Skin of body (tissue), 2 donors: ENCODE data around the gene NAA40. TPM values are rescaled to one million over a fixed set of nuclear protein-coding genes. Genes with fewer than 3 reads are reported as not detected.

ENCODE experiments used
- DNase-seq: peaks from one replicate; lab custom pipeline; 2025; lab: John Stamatoyannopoulos, UW
- total RNA-seq: library from RNA; depleted of rRNA; stranded (reverse); fragments of >200 nt; gene quantifications from one replicate; pipeline ENCODE4 v1.2.3, GENCODE V29; 2014

Gene NAA40
- total RNA-seq, 1 donor from 2014 or later, result 7.7 TPM

DNA sequence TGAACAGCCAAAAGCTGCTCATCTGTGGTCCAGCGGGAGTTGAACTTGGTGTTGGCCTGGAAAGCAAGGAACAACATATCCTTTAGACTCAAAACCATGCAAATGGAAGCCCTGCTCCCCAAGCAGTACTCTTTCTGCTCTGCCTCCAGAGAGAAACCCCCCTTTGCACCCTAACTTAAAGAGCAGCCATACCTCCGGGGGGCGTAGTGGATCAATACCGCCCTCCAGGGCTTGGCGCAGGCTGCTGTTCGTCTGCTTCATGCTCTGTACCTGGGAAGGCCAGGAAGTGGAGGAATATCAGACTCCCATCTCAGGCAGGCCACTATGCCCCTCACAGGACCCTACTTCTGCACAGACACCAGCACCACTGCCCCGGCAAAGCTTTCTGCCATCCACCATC is 26.1 kb upstream of the NAA40 start:
- no peak for DNase-seq

DNA sequence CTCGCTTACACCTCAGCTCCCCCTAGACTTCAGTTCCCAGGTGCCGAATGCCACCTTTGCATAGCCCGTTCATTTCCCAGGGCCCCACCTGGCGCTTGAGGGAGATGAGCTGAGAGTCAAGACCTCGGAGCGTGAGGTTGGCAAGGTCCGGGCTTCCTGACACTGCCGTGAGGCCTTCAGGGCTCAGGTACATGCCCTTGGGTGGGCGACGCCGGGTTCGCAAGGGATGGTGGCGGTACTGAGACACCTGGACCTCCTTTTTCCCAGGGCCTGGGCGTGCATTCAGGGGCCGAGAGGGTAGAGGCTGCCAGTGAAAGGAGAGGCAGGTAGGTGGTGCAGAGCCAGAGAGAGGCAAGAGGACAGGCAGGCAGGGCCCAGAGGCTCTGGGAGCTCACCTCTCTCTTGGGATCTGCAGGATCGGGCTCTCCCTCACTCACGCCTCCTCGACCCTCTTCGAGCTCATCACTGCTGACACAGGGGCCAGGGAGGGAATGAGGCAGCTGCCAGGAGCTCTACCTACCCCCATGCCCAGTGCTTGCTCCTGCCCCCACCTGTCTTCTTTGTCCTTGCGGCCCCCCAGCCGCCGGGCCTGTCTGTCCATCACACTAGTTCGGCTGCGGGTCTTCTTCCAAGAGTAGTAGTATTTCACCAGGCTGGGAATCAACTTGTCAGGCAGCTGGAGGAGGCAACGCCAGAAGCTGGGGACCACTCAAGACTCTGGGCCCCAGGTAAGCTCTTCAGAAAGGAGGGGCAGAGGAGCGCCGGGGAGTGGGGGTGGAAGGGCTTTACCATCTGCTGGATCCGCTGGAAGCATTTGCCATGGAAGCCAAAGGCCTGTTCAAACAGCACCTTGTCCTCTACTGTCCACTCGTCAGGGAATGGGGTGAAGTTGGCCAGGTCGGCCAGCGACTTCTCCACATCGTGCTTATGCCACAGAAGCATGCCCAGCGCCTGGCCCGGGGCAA is 24.7 kb upstream of the NAA40 start:
- DNase-seq, result no peak

DNA sequence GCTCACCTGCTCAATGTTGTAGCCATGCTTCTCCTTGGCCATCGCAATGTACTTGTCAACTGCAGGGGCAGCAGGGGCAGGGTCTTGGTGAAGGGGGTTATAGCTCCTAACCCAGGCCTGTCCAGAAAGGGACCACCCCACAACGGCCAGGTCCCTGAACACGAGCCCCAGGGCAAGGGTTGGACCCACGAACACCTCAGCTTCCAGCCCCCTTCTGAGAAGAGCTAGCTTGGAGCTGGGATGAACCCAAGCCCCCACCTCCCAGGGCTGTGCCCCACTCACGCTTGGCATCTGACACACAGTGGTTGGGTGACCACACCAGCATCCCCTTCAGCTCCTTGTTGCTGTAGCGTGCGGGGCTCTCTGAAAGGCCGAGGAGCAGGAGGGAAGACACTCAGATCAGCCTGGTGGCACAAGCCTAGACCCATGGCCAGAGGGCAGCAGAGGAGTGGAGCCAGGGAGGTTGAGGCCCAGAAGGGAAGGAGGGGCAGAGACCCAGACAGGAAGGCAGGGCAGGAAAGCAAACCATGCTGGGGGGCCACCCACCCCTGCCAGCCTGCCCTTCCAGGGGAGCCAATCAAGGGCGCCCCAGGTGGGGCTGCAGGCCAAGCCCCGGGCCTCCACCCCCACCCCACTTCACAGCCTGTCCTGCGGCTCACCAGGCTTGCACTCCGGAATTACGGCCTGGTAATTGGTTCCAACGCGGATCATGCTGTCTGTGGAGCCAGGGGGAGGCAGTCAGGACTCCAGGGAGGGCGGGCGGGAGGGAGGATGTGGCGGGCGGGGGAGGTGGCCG is 23.7 kb upstream of the NAA40 start:
- no peak for DNase-seq

DNA sequence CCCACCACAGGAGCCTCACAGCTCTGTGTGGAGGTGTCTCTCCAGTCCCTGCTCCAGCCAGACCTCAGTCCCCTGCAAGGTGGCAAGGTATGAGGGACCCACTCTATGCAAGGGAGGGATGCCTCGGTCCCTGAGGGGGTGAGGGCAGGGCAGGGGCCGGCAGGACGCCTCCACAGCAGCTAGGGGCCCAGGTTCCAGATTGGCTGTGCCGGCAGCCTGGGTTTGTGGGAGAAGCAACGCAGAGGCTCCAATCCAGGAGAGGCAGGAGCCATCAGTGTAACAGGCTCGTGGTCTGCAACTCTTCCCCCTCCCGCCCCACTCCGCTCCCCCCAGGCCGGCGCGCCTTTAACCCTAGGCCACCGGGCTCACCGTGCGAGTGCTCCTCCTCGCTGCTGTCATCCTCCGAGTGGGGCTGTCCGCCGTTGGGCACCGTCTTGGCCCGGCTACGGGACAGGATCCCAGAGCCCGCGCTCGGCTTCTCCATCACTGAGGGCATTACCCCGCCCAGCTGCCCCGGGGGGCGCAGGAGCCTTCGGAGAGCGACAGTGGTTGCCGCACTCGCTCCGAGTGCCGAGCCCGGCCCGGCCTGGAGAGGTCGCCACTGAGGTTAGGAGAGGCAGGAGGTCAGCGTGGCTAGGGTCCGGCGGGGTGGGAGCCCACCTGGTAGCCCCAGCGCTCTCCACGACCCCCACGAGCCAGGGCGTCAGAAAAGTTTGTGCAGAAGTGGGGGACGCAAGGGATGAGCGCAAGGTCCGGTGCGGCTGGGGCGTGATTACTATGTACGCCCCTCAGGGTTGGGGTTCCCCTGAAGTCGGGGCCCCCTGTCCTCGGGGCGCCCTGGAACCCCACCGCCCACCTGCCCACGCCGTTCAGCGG is 22.6 kb upstream of the NAA40 start:
- DNase-seq, result no peak

DNA sequence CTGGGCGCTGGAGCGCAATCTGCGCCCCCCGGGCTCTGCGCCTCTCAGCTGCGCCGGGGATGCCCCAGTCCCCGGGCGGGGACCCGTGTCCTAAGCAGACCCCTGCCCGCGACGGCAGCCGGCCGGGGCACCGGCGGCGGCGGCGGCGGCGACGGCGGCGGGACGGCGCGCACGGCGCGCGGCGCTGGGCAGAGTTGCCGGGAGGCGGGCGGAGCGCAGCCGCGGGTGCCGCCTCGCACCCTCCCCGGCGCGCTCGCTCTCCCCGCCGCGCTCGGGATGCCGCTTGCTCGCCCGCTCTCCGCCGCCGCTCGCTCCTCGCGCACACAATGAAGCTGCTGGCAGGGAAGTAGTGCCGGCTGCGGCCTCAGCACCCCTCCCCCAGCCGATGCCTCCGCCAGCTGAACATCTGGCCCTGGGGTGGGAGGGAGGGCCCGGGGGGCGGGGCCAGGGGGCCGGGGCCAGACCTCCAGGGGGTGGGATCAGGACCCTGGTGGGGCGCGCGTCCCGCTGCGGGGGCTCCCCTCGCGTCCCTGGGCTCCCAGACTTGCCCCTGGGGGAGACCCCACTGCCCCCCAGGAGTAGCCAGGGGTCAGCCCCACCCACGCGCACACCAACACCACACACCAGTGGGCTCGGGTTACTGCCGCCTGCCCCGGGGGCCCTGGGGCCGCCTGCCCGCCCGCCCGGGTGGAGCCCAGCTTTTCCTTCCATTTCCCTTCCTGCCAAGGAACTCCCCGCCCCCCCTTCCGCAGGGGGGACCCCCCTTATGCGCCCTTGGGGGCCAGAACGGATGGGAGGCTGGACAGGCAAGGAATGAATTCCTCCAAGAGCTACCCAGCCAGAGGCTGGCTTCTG is 21.7 kb upstream of the NAA40 start, which contains the start of gene RCOR2:
Gene RCOR2, minus strand, starts transcription at position 328 of the 855 bp plus-strand sequence. CDS start 708 bp downstream, outside the sequence.
- peak; percentile 76 for DNase-seq

DNA sequence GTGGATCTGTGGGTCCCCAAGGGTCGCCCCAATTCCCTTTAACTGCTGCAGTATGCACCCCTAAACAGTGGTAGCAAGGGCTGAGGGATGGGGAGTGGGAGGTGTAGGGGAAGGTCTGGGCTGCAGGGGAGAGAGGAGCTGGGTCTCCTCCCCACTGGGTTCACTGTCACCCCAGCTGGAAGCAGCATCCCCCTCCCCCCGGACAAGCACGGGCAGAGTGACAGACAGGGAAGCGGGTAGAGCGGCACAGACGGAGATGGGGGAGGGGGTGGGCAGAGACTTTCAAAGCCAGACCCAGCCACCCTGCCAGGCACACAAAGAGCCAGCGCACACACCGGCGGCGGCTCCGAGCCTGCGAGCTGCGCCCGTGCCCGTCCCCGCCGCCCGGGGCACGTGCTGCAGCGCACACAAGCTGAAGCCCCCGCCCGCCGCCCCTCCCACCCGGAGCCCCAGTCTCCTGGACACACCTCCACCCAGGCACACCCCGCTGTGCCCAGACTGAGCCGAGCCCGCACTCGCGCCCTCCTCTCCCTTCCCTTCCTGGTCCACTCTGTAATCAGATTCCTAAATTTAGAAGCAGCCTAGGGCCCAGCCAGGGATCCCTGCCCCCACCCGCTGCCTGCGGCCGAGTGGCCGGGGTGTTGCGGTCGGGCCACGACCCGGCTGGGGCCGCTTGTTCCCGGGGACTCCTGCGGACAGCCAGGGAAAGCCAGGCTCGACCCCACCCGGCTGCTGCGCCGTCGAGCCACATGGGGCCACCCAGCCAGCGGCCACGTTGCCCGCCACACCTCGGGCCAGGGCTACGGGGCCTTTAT is 20.9 kb upstream of the NAA40 start:
- DNase-seq, result peak; percentile 66

DNA sequence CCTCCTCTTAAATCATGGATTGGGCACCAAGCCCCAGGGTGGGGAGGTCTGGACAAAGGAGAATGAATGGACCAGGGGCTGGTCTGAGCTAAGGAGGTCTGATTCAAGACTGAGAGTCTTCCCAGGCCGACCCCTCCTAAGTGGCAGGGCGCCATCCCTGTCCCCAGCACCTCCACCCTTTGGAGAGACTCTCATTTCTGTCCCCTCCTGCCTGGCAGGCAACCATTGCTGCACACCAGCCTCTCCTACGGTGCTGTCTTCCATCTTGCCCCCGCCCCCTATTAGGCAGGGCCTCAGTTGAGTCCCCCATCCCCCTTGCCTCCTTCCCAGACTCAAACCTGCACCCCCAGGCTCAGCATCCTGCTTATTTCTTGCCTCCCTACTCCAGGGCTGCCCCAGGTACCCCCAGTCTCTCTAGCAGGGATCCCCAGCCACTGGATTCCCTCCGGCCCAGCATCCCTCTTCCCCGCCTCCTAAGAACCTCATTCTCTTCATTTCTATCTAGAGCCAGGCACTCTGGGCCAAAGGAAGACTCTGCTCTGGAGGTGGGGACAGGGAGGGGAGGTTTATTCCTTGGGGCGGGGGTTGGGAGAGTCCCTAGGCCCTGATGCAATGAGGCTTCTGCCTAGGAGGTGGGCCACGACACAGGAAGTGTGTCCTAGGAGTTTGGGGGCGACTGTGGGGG is 20.2 kb upstream of the NAA40 start:
- peak; percentile 61 for DNase-seq

DNA sequence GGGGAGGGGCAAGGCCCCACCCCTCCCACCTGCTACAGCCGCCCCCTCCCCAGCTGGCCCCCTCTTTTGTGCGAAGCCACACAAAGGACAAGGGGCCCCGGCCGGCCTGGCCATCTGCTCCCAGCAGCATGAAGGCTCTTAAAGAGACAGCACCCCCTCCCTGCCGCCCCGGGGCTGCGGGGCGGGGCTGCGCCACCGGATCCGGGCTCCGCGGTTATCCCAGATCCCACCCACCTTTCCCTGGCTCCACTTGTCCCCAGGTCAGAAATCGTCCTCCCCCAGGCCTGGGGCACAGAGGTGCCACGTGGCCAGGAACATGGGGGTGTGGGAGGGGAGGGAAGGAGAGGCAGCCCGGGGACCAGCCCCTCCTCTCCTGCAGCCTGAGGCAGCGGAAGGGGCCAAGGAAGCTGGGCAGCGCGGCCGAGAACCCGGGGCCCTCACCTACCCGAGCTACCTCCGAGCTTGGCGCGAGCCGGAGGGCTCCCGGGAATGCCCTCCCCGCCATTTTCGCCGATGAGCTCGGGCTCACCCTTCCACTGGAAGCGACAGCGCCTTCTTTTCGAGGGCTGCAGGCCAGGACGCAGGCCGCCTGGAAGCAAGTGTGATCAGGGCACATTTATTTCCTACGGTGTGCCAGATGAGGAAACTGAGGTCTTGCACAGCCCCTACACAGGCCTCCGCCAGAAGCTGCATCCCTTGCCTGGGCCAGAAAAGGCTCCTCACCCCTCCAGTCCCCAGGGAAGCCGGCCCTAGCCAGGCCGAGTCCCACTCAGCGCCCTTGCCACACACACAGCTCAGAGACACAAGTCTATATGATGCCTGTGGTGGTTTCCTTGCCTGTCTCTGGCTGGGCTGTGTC is 19.3 kb upstream of the NAA40 start:
- no peak for DNase-seq

DNA sequence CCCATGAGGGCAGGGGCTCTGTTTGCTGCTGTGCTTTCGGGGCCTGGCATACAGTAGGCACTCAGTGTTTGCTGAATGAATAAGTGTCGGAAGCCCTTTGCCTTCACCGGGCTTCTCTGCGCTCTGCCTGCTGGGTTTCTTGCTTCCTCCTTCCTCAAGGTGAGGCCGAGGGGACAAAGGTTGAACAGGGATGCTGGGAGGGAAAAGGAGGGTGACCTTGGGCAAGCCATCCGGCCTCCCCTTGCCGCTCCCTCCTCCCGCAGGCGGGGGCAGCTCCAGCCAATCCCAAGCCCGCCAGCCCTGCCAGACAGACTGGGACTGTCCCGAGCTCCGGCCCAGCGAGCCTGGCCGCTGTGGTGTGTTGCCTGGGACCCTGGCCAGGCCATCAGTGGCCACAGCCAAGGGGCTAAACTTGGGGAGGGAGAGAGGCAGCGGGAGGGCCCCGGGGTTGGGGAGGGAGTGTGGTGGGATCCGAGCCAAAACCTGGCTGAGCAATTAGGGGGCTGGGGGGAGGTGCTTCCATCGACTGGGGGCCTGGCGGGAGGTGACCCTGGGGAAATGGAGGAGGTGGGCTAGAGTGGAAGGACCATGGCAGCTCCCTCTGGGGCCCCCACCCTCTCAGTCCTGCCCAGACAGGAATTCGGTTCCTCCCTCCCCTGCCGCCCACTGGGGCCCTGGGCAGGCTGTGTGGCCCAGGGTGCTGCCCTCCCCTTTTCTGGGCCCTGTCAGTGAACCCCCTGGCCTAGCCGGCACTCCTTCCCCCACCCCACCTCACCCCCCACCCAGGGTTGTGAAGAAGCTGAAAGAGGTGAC is 18.5 kb upstream of the NAA40 start:
- no peak for DNase-seq

DNA sequence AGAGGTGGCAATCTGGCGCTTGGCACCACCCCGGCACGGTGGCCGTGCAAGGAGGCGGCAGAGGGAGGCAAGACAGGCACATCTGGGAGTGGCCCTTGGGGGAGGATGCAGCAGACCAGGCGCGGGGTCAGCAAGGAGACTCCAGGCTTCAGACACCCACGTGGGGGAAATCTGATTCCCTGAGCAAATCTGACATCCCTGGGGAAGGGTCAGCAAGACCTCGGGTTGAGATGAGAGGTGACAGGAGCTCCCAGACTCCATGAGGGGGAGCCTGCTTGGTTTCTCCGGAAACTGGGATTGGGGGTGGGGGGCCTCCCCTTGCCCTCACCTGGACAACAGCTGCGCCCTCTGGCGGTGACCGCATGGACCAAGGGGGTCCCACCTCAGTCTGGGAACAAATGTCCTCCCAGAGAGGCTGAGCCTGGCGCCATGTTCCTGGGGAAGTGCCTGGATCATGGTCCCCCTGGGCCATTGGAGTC is 17.8 kb upstream of the NAA40 start:
- no peak for DNase-seq

DNA sequence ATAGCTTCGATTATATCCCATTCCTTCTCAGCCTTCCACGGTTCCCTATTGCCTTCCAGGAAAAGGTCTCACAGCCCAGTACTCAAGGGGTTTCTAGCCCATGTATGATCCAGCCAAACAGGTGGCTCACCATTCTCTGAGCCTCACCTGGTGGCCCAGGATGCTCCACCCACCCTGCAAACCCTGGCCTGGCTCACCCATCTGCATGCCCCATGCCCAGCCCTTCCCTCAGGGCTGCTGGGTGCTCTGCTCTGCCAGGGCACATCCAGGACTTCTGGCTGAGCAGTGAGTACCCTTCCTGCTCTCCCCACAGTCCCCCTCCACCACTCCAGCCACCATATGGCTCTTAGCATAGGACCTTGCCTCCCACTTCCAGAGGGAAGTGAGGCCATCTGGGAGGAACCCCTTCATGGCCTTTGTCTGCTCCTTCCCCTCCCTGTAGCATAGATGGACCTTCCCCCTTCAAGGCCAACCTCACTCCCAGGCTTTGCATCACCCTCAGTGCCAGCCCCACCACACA is 16.1 kb upstream of the NAA40 start:
- no peak for DNase-seq

DNA sequence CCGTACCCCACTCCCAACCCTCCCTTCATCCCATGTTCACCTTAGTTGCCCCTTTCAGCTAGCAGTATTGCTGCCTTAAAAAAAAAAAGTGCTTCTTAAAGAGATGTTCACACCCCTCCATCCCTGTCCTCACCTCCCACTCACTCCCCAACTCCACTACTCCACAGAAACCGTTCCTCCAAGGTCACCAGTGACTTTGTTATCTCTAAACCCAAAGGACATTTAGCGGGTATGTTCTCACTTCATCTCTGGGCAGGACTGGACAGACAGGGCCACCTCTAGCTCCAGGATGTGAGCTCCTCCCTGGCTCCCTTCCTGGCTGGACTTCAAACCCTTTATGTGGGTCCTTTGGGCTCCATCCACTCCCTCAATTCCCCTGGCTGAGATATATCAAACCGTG is 15.5 kb upstream of the NAA40 start:
- no peak for DNase-seq

DNA sequence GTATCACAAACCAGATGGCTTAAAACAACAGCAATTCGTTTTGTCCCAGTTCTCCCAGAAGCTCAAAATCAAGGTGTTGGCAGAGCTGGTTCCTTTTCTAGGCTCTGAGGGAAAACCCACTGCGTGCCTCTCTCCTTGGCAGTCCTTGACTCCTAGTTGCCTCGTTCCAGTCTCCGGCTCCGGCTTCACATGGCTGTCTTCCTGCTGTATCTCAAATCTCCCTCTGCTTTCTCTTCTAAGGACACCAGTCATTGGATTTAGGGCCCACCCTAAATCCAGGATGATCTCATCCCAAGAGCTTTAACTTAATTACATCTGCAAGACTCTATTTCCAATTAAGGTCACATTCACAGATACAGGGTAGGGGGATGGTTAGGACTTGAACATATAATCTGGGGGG is 9.2 kb upstream of the NAA40 start:
- no peak for DNase-seq

DNA sequence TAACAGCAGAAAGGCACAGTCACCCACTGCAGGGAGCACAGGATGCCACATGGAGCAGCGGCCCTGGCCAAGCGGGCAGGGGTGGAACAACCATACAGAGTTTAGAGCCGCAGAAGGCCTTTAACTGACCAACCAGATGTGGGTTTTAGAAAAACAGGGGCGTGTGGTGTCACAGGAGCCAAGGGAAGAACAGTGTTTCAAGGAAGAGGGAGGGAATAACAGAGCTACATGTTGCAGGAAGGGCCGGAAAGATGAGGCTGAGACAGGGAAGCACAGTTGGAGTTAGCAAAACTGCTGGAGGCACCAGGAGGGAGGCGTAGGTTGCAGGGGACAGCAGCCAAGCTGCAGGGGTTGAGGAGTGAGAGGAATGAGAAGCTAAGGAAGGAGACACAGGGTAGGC is 7.8 kb upstream of the NAA40 start:
- DNase-seq, result peak; percentile 20

DNA sequence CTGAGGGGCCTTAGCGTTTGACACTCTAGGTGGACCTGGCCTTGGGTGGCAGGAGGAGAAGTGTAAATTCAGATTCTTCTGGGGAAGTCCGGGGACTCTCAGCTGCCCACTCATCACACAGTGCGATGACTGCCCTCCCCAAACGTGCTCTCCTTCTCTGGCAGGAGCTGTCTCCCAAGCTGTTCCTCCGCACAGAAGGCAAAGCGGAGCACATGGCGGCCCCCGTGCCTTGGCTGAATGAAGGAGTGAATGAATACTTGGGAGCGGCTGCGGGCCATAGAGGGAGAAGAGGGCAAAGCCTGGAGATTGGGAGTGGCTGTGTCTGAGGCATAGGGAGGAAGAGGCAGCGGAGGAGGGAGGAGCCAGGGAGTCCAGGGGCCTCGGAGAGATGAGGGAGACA is 6.9 kb upstream of the NAA40 start:
- DNase-seq, result no peak

DNA sequence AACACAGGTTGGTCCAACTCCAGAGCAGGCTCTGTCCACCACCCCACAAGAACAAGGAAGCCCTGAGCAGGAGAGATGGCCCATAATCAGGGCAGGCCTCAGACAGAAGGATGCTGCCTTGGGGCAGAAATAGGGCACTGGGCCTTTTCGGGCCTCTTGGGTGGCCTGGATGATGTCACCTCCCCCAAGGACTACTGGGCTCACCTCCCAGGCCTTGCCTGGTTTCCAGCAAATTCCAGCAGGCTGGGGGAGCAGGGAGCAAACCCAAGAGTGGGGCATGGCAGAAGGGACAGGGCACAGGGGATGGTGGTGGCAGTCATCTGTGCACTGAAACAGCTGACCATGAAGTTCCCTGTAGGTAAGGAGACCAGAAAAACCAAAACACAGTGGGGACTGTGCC is 5.3 kb upstream of the NAA40 start:
- DNase-seq, result no peak
